ENCODE results near the gene PRDM8. TPM values are rescaled to one million over a fixed set of nuclear protein-coding genes. Genes with fewer than 3 reads are reported as not detected.

The PRDM8 gene
- polyA plus RNA-seq, 2 of the 4 experiments (the other 2 are of a cell fraction) = 0.10 to 0.14 TPM

GRCh38 chr4:80156410-80156809 lies 40.9 kb upstream of the PRDM8 start (continued):
- TF ChIP-seq ATOH8 (CRISPR knock-in tag; IDR thresholded peaks at IDR 0.05; ENCODE audit: low read depth) (no peak), EP300 (IDR thresholded peaks at IDR 0.05) (no peak), CTCF (IDR thresholded peaks at IDR 0.05) (no peak)

- ATAC-seq = no peak
- DNase-seq (ENCODE audit: low read depth in 1 of 2, low spot score in 1 of 2) = no peak
- Histone ChIP-seq H3K4me1 (no peaks in the 10 kb centered on the region), H3K4me2 (no peak overlapping the region), H3K4me3 (no peak overlapping the region), H3K9me3 (no peaks in the 10 kb centered on the region), H3K27ac (no peak overlapping the region)
- WGBS (ENCODE audit: missing lambda C conversion rate) = 66% methylated on average over 10 of the region's 12 CpGs
- TF ChIP-seq E2F6 (IDR thresholded peaks at IDR 0.05; ENCODE audit: borderline replicate concordance, low read depth) (no peak), SMC3 (IDR thresholded peaks at IDR 0.05) (no peak), PHF8 (IDR thresholded peaks at IDR 0.05; ENCODE audit: borderline replicate concordance, low read depth) (no peak), TP53 (CRISPR knock-in tag; IDR thresholded peaks at IDR 0.05) (no peak), HOXB5 (CRISPR knock-in tag; IDR thresholded peaks at IDR 0.05) (no peak), ELK1 (IDR thresholded peaks at IDR 0.05; ENCODE audit: low read depth, low read length) (no peak), EHMT2 (IDR thresholded peaks at IDR 0.05; ENCODE audit: low read depth) (no peak), REST (IDR thresholded peaks at IDR 0.05) (no peak), HDAC2 (IDR thresholded peaks at IDR 0.05) (no peak), SREBF2 (IDR thresholded peaks at IDR 0.05) (no peak), MAFK (IDR thresholded peaks at IDR 0.05; ENCODE audit: partially characterized antibody) (no peak), RNF2 (IDR thresholded peaks at IDR 0.05; ENCODE audit: borderline replicate concordance, low read depth) (no peak), USF2 (IDR thresholded peaks at IDR 0.05) (no peak), JUN (IDR thresholded peaks at IDR 0.05) (no peak), HMGXB4 (CRISPR knock-in tag; IDR thresholded peaks at IDR 0.05; ENCODE audit: borderline replicate concordance) (no peak), JUNB (IDR thresholded peaks at IDR 0.05) (no peak), HES2 (IDR thresholded peaks at IDR 0.05) (no peak), POLR2A (IDR thresholded peaks at IDR 0.05; ENCODE audit: low read length) (no peak), MAZ (IDR thresholded peaks at IDR 0.05; ENCODE audit: borderline replicate concordance, low read depth, low read length) (no peak), RAD21 (conservative IDR thresholded peaks at IDR 0.05 in 1 of 2, IDR thresholded peaks at IDR 0.05 in 1 of 2) (no peak)
- CTCF ChIA-PET = interaction anchor here (2.0 kb wide), 1 partner anchor 22 kb away, joined by 4 read pairs; no protein-coding TSS in a partner anchor
- POLR2A ChIA-PET = no interaction called here
- FAIRE-seq = no peak
Measured at GRCh38 chr4:80161413-80162058, 35.8 kb upstream of the PRDM8 start.
